IMR-90 (cell line): ENCODE measurements around the gene IL17B. TPM values are rescaled to one million over a fixed set of nuclear protein-coding genes. Genes with fewer than 3 reads are reported as not detected.

Experiments used
- ATAC-seq: fragments of 200-7000 bp; cut with Tn5 transposase; 2 replicates; pipeline ENCODE4 v1.9.1; 2020; ENCODE audit warnings: low read depth, mild to moderate bottlenecking, moderate library complexity
- BruUV-seq: library from RNA; stranded (reverse); fragments of 400-500 nt; replicated peaks from 2 replicates; lab custom pipeline; 2021; lab: Mats Ljungman, UMichigan
- CTCF ChIA-PET: fragments of 300-600 bp; formaldehyde crosslinking; extraction: SDS; loops from one replicate; lab custom pipeline; 2021; ENCODE audit warnings: antibody characterized with exemption; lab: Yijun Ruan, JAX
- POLR2A ChIA-PET: fragments of 300-600 bp; sonication (Branson Sonifier 250); formaldehyde crosslinking; loops from one replicate; lab custom pipeline; 2022; ENCODE audit warnings: antibody characterized with exemption; ENCODE audit not compliant: unreplicated experiment; lab: Charles Lee
- DNase-seq: peaks from one replicate; pipeline ENCODE4 v3.0.0; 2013
- H2AFZ ChIP-seq: replicated peaks from 2 replicates; pipeline ENCODE3; 2013; ENCODE audit warnings: low read length, mild to moderate bottlenecking; ENCODE audit not compliant: poor library complexity
- H2AK5ac ChIP-seq: 2 replicates; pipeline ENCODE4 v1.6.1; 2013; ENCODE audit warnings: low read depth, low read length, inconsistent platforms
- H2AK9ac ChIP-seq: replicated peaks from 2 replicates; pipeline ENCODE3; 2013; ENCODE audit warnings: mild to moderate bottlenecking, low read depth, low read length, moderate library complexity; ENCODE audit not compliant: poor library complexity
- H2BK120ac ChIP-seq: 2 replicates; pipeline ENCODE4 v1.6.1; 2013; ENCODE audit warnings: low read depth, low read length, inconsistent platforms
- H2BK15ac ChIP-seq: 3 replicates; pipeline ENCODE4 v1.6.1; 2013; ENCODE audit warnings: low read depth, low read length, inconsistent platforms
- H2BK20ac ChIP-seq: 2 replicates; pipeline ENCODE4 v1.6.1; 2013; ENCODE audit warnings: low read depth, mild to moderate bottlenecking, inconsistent platforms, low read length, moderate library complexity
- H2BK5ac ChIP-seq: 2 replicates; pipeline ENCODE4 v1.6.1; 2013; ENCODE audit warnings: mild to moderate bottlenecking, low read depth, low read length, inconsistent platforms; ENCODE audit not compliant: poor library complexity, severe bottlenecking
- H3K14ac ChIP-seq: replicated peaks from 2 replicates; pipeline ENCODE4 v1.6.1; 2013; ENCODE audit warnings: low read depth, low read length, inconsistent platforms
- H3K18ac ChIP-seq: 2 replicates; pipeline ENCODE4 v1.6.1; 2013; ENCODE audit warnings: low read depth, low read length, control low read depth
- H3K23ac ChIP-seq: 2 replicates; pipeline ENCODE4 v1.6.1; 2013; ENCODE audit warnings: low read depth, low read length, inconsistent platforms
- H3K27ac ChIP-seq: 2 replicates; pipeline ENCODE4 v1.5.1; 2013; ENCODE audit warnings: mild to moderate bottlenecking, control low read depth, low read length; ENCODE audit not compliant: insufficient read depth
- H3K27me3 ChIP-seq: 2 replicates; pipeline ENCODE4 v1.6.1; 2013; ENCODE audit warnings: low read length; ENCODE audit not compliant: control insufficient read depth, insufficient read depth
- H3K36me3 ChIP-seq: 2 replicates; pipeline ENCODE4 v1.6.1; 2013; ENCODE audit warnings: low read length, mixed read lengths; ENCODE audit not compliant: control insufficient read depth, insufficient read depth
- H3K4ac ChIP-seq: 2 replicates; pipeline ENCODE4 v1.6.1; 2013; ENCODE audit warnings: low read depth, low read length, inconsistent platforms
- H3K4me1 ChIP-seq: 2 replicates; pipeline ENCODE4 v1.6.1; 2013; ENCODE audit warnings: low read length, mixed read lengths; ENCODE audit not compliant: control insufficient read depth, insufficient read depth
- H3K4me2 ChIP-seq: 2 replicates; pipeline ENCODE4 v1.6.1; 2013; ENCODE audit warnings: low read depth, mild to moderate bottlenecking, control low read depth, low read length, moderate library complexity
- H3K4me3 ChIP-seq: 2 replicates; pipeline ENCODE4 v1.5.1; 2013; ENCODE audit warnings: low read depth, mild to moderate bottlenecking, control low read depth, low read length, moderate library complexity; ENCODE audit not compliant: insufficient read depth
- H3K56ac ChIP-seq: 2 replicates; pipeline ENCODE4 v1.6.1; 2013; ENCODE audit warnings: low read length, inconsistent platforms; ENCODE audit not compliant: insufficient read depth; ENCODE audit errors: extremely low read depth
- H3K79me1 ChIP-seq, 2 experiments: 2 replicates each; pipeline ENCODE4 v1.6.1; 2013; ENCODE audit warnings: low read length in 2 of 2, inconsistent platforms in 1 of 2, low read depth in 1 of 2
- H3K9ac ChIP-seq: 2 replicates; pipeline ENCODE4 v1.6.1; 2013; ENCODE audit warnings: low read depth, low read length, control low read depth
- H3K9me1 ChIP-seq: 2 replicates; pipeline ENCODE4 v1.6.1; 2013; ENCODE audit warnings: low read length, inconsistent platforms; ENCODE audit not compliant: insufficient read depth
- H3K9me3 ChIP-seq: 2 replicates; pipeline ENCODE4 v1.6.1; 2013; ENCODE audit warnings: low read length; ENCODE audit not compliant: control insufficient read depth, insufficient read depth
- H4K20me1 ChIP-seq: 2 replicates; pipeline ENCODE4 v1.6.1; 2013; ENCODE audit warnings: low read length, inconsistent platforms; ENCODE audit not compliant: insufficient read depth
- H4K5ac ChIP-seq: 2 replicates; pipeline ENCODE4 v1.6.1; 2013; ENCODE audit warnings: mild to moderate bottlenecking, low read depth, low read length, control low read depth
- H4K8ac ChIP-seq, 2 experiments: 2 replicates each; pipeline ENCODE4 v1.6.1; 2013; ENCODE audit warnings: low read depth in 2 of 2, low read length in 2 of 2, control low read depth in 1 of 2, inconsistent platforms in 1 of 2
- H4K91ac ChIP-seq: 2 replicates; pipeline ENCODE4 v1.6.1; 2013; ENCODE audit warnings: low read depth, low read length, inconsistent platforms; ENCODE audit not compliant: insufficient read depth
- BHLHE40 ChIP-seq: fragments of 150-350 bp; IDR thresholded peaks from 2 replicates; pipeline ENCODE4 v1.6.1; 2016; ENCODE audit warnings: mild to moderate bottlenecking, low read depth, low read length
- CEBPB ChIP-seq: IDR thresholded peaks from 2 replicates; pipeline ENCODE4 v1.6.1; 2012; ENCODE audit warnings: low read depth, low read length, improper control_type of control experiment
- FOS ChIP-seq: fragments of 150-350 bp; IDR thresholded peaks from 2 replicates; pipeline ENCODE4 v1.6.1; 2016; ENCODE audit warnings: low read depth, low read length
- MAFK ChIP-seq: IDR thresholded peaks from 2 replicates; pipeline ENCODE4 v1.6.1; 2012; ENCODE audit warnings: low read depth, low read length, improper control_type of control experiment
- MXI1 ChIP-seq: IDR thresholded peaks from 2 replicates; pipeline ENCODE4 v1.6.1; 2012; ENCODE audit warnings: low read depth, mild to moderate bottlenecking, low read length, moderate library complexity, borderline replicate concordance
- NFE2L2 ChIP-seq: fragments of 150-350 bp; IDR thresholded peaks from 2 replicates; pipeline ENCODE4 v1.6.1; 2016; ENCODE audit warnings: low read depth, mild to moderate bottlenecking, low read length
- POLR2A ChIP-seq: IDR thresholded peaks from 2 replicates; pipeline ENCODE4 v1.6.1; 2012; ENCODE audit warnings: mild to moderate bottlenecking, low read depth, low read length
- RFX5 ChIP-seq: IDR thresholded peaks from 2 replicates; pipeline ENCODE4 v1.8.0; 2012; ENCODE audit warnings: low read depth, mild to moderate bottlenecking, low read length, moderate library complexity
- SMC3 ChIP-seq: fragments of 150-350 bp; IDR thresholded peaks from 2 replicates; pipeline ENCODE4 v1.6.1; 2016; ENCODE audit warnings: low read depth, mild to moderate bottlenecking, antibody characterized with exemption, low read length, moderate library complexity
- WGBS, 2 experiments: methylation state at CpG; one replicate each; pipeline versions ENCODE4 v1.1.5 to v1.1.7; 2013; ENCODE audit warnings: missing lambda C conversion rate in 2 of 2; ENCODE audit not compliant: insufficient read length in 1 of 2; ENCODE audit errors: extremely low coverage in 2 of 2; 5-methylcytosine and 5-hydroxymethylcytosine counted together
- dilution Hi-C: fragments of 300-500 bp; cut with HindIII; formaldehyde crosslinking; loops from one replicate; pipeline ENCODE4 v1.14.3; 2018; ENCODE audit warnings: low sequenced_read_pairs; ENCODE audit not compliant: unreplicated experiment
- in situ Hi-C: fragments of 300-500 bp; cut with MboI; formaldehyde crosslinking; loops from 3 replicates; pipeline ENCODE4 v1.14.3; 2019; ENCODE audit warnings: low sequenced_read_pairs, inconsistent platforms, mixed read lengths
- intact Hi-C: fragments of 100-400 bp; cut with micrococcal nuclease; formaldehyde crosslinking; loops from 2 replicates; pipeline ENCODE4 v1.10.0; 2022
- polyA plus RNA-seq, 3 experiments: library from polyadenylated mRNA; depleted of rRNA; stranded (reverse); fragments of >200 nt; gene quantifications; 2 replicates each; pipeline ENCODE4 v1.2.3, GENCODE V29; 2012; ENCODE audit warnings: low replicate concordance in 1 of 3
- total RNA-seq: library from RNA; depleted of rRNA; stranded (reverse); fragments of >200 nt; gene quantifications from 2 replicates; pipeline ENCODE4 v1.2.3, GENCODE V29; 2012
- TF ChIP-seq, protein P1 (sequence below): fragments of 150-350 bp; IDR thresholded peaks from 2 replicates; pipeline ENCODE4 v1.6.1; 2017; ENCODE audit warnings: mild to moderate bottlenecking, antibody characterized with exemption, low read length, low read depth
- TF ChIP-seq, protein P2 (sequence below): conservative IDR thresholded peaks from 2 replicates; pipeline ENCODE4 v1.5.1; 2012; ENCODE audit warnings: mild to moderate bottlenecking, low read depth, low read length, improper control_type of control experiment

IL17B gene
- total and polyA plus RNA-seq, 2 of the 4 experiments (the other 2 are of a cell fraction): 0.31 TPM; not detected in 1

DNA sequence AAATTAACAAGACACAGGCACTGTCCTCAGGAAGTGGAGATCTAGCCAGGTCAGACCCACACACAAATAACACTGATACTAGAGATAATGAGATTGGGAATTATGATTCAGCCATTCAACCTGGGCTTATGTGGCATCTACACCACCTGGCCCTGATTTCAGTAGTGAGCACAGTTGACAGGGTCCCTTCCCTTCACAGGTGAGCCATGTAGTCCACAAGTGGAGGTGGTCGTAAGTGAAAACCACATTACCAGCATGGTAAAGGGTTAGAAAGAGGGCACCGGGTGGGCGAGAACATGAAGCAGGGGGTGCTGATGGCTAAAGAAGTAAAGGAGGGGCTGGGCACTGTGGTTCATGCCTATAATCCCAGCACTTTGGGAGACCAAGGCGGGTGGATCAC, 48.3 kb upstream of the IL17B start:
- no peak overlapping the region for H3K56ac ChIP-seq
- H3K27me3 ChIP-seq: no peaks in the 10 kb centered on the region
- peak overlapping the region; percentile 67 for H2BK5ac ChIP-seq
- H2AK9ac ChIP-seq: no peak overlapping the region
- intact Hi-C loops: no loop called here
- peaks cover 24 to 61% of the 10 kb centered on the region in 2 experiments for H3K79me1 ChIP-seq
- H2BK120ac ChIP-seq: peak overlapping the region; percentile 49; the same call in 1 of the 2 replicates
- H4K91ac ChIP-seq: peak overlapping the region; percentile 42; the same call in 1 of the 2 replicates
- peak overlapping the region; percentile 24; the same call in 1 of the 2 replicates for H3K18ac ChIP-seq
- no peak overlapping the region for H2BK20ac ChIP-seq
- no TSS peak for BruUV-seq
- peak overlapping the region; percentile 33 for H3K27ac ChIP-seq
- H2BK15ac ChIP-seq: peak overlapping the region; percentile 22; the same call in 1 of the 3 replicates
- no peaks in the 10 kb centered on the region for H3K9me3 ChIP-seq
- H4K5ac ChIP-seq: peak overlapping the region; percentile 25; the same call in 1 of the 2 replicates
- peak overlapping the region in 1 of 2 experiments; percentile 42; a peak in 2 of 4 replicates for H4K8ac ChIP-seq
- H3K4me2 ChIP-seq: no peak overlapping the region
- peaks cover 22% of the 10 kb centered on the region for H3K9me1 ChIP-seq
- H3K4me3 ChIP-seq: no peak overlapping the region
- no peak for ATAC-seq
- no peak overlapping the region for H2AFZ ChIP-seq
- 100% methylated on average over 1 of the region's 4 CpGs; no CpG with 5 or more reads in 1 of the 2 experiments for WGBS, 2 experiments
- H3K14ac ChIP-seq: peak overlapping the region; percentile 57; the same call in 1 of the 2 replicates
- ChIA-PET CTCF (no interaction called here), POLR2A (no interaction called here)
- TF ChIP-seq SMC3 (no peak), CEBPB (no peak), NFE2L2 (no peak), FOS (no peak), POLR2A (no peak), BHLHE40 (no peak), RFX5 (no peak), MAFK (no peak), MXI1 (no peak)
- TF ChIP-seq, protein P1, sequence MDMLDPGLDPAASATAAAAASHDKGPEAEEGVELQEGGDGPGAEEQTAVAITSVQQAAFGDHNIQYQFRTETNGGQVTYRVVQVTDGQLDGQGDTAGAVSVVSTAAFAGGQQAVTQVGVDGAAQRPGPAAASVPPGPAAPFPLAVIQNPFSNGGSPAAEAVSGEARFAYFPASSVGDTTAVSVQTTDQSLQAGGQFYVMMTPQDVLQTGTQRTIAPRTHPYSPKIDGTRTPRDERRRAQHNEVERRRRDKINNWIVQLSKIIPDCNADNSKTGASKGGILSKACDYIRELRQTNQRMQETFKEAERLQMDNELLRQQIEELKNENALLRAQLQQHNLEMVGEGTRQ: no peak
- TF ChIP-seq, protein P2, sequence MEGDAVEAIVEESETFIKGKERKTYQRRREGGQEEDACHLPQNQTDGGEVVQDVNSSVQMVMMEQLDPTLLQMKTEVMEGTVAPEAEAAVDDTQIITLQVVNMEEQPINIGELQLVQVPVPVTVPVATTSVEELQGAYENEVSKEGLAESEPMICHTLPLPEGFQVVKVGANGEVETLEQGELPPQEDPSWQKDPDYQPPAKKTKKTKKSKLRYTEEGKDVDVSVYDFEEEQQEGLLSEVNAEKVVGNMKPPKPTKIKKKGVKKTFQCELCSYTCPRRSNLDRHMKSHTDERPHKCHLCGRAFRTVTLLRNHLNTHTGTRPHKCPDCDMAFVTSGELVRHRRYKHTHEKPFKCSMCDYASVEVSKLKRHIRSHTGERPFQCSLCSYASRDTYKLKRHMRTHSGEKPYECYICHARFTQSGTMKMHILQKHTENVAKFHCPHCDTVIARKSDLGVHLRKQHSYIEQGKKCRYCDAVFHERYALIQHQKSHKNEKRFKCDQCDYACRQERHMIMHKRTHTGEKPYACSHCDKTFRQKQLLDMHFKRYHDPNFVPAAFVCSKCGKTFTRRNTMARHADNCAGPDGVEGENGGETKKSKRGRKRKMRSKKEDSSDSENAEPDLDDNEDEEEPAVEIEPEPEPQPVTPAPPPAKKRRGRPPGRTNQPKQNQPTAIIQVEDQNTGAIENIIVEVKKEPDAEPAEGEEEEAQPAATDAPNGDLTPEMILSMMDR: no peak
- dilution Hi-C loops: no loop called here
- H3K23ac ChIP-seq: peak overlapping the region; percentile 28; the same call in 1 of the 2 replicates
- peaks cover 40% of the 10 kb centered on the region for H4K20me1 ChIP-seq
- no peak overlapping the region for H3K9ac ChIP-seq
- peaks cover 29% of the 10 kb centered on the region for H3K4me1 ChIP-seq
- DNase-seq: no peak
- in situ Hi-C loops: no loop called here
- peak overlapping the region; percentile 84 for H3K4ac ChIP-seq
- H3K36me3 ChIP-seq: peaks cover 76% of the 10 kb centered on the region
- H2AK5ac ChIP-seq: peak overlapping the region; percentile 83
